Measurements from ENCODE around the gene YDJC. TPM values are rescaled to one million over a fixed set of nuclear protein-coding genes. Genes with fewer than 3 reads are reported as not detected.
"Not testable (repeated sequence)": the region's sequence is repeated elsewhere in the genome, so short reads cannot be mapped to it uniquely, and the experiment has no call there.

The YDJC gene
- total RNA-seq, 1 donor from 2014 or later = 5.4 TPM

- ATAC-seq = no peak
- intact Hi-C loops (cut with DNase I) = no loop called here
Measured at GRCh38 chr22:21621025-21621424, 8.8 kb downstream of the YDJC start.

GRCh38 chr22:21617337-21617736 is 12.5 kb downstream of the YDJC start:
- intact Hi-C loops (cut with DNase I); ATAC-seq; DNase-seq (ENCODE audit: missing footprints): not testable (repeated sequence)

More at GRCh38 chr22:21621025-21621424, 8.8 kb downstream of the YDJC start:
- no peak for DNase-seq (ENCODE audit: missing footprints)

GRCh38 chr22:21615731-21616130 is 14.1 kb downstream of the YDJC start:
- intact Hi-C loops (cut with DNase I) = no loop called here
- DNase-seq (ENCODE audit: missing footprints) (no peak), ATAC-seq (no peak)

DNA sequence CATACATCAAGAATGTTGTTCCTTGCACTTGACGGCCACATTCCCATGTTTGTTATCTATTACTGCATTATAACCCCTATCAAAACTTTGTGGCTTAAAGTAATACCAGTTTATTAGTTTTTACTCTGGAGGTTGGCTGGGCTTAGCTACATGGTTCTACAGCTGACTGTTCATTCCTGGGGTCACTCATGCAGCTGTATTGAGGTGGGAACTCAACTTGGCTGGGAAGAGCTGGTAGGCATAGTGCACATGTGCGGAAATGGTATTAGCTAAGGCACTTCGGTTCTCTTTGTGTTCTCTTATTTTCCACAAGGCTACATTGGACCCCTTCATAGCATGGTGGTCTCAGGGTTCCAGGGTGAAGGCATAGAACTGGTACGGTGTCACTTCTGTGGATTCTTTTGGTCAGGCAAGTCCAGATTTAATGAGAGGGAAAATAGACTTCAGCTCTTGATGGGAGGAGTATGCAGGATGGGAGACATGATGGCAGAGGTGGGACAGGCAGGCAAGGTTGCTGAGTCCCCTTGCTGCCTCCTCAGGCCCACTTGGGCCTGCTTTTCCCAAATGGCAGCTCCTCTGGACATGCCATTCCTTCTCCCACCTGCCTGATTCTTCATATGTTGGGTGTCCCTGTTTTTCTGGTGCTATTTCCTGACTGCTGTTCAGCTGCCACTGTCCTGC is 16.1 kb downstream of the YDJC start:
- ATAC-seq = no peak
- no peak for DNase-seq (ENCODE audit: missing footprints)
- intact Hi-C loops (cut with DNase I) = no loop called here

- DNase-seq (ENCODE audit: missing footprints) (no peak), ATAC-seq (no peak)
- intact Hi-C loops (cut with DNase I) = no loop called here
Measured at GRCh38 chr22:21612858-21613257, 17.0 kb downstream of the YDJC start.

GRCh38 chr22:21611210-21611977 is 18.4 kb downstream of the YDJC start:
- no peak for DNase-seq (ENCODE audit: missing footprints)
- intact Hi-C loops (cut with DNase I) = no loop called here

GRCh38 chr22:21609556-21610157 is 20.2 kb downstream of the YDJC start:
- ATAC-seq; intact Hi-C loops (cut with DNase I); DNase-seq (ENCODE audit: missing footprints): not testable (repeated sequence)

More at GRCh38 chr22:21611210-21611977, 18.4 kb downstream of the YDJC start:
- ATAC-seq = no peak

- intact Hi-C loops (cut with DNase I) = no loop called here
- ATAC-seq = no peak
- DNase-seq (ENCODE audit: missing footprints) = no peak
Measured at GRCh38 chr22:21606775-21607174, 23.0 kb downstream of the YDJC start.

DNA sequence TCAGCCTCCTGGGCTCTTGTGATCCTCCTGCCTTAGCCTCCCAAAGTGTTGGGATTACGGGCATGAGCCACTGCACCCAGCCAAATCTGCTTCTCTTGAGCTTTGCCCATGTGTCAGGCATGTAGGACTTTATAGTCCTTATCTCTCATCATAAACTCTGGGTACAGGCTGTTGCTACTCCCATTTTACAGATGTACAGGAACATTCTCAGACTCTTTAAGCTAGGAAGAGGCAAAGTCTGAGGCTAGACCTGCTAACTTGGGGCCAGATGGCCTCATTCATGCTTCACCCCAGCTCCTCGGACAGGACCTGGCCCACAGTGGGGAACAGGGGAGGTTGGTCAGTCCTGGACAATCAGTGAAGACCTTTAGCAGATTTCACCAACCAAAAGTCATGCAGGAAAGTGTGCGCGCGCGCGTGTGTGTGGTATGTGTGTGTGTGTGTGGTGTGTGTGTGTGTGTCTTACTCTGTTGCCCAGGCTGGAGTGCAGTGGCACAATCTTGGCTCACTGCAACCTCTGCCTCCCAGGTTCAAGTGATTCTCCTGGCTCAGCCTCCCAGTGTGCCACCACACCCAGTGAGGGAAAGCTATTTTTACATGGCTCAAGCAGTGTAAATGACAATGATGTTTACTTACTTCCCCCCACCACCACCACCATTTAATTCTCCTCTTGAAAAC is 23.8 kb downstream of the YDJC start:
- intact Hi-C loops (cut with DNase I) = no loop called here
- DNase-seq (ENCODE audit: missing footprints) = no peak
- ATAC-seq = no peak

- ATAC-seq = no peak
- intact Hi-C loops (cut with DNase I) = no loop called here
- DNase-seq (ENCODE audit: missing footprints) = no peak
Measured at GRCh38 chr22:21603973-21604372, 25.8 kb downstream of the YDJC start.

GRCh38 chr22:21602579-21602978 is 27.2 kb downstream of the YDJC start:
- DNase-seq (ENCODE audit: missing footprints) (no peak), ATAC-seq (no peak)
- intact Hi-C loops (cut with DNase I) = no loop called here

DNA sequence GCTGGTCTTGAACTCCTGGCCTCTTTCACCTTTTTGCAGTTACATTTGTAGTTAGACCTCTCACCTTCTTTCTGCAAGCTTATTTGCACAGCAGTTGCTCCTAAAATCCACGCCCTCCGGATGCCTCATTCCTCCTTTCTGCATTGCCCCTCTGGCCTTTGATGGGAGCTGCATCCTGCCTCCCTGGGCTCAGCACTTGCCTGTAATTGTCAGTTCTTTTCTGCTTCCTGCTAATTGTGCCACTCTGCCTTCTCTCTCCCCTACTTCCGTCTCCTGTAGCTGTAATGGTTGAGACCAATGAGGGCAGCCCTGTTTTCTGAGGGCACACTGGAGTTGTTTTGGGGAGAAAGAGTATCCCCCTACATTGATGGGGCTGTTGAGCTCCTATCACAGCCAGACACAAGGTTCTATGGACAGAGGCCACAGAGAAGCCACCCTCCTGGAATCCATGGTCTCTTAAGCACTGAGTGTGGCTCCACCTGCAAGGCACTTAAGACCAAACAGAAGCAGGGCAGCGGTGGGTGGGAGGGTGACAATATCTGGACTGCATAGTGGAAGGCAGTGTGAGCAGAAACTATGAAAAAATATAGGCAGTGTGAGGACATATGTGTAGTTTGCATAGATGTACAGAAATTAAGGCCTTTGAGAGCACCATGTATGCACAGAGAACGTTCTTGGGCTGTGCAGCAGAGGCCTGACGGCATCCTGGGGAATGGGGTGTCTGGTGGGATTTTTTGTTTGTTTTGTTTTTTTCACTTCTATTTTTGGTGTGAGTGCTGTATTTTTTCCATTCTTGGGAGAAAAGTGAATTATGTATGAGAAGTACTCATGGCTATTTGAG is 30.5 kb downstream of the YDJC start:
- DNase-seq (ENCODE audit: missing footprints) (no peak), ATAC-seq (no peak)
- intact Hi-C loops (cut with DNase I) = no loop called here

DNA sequence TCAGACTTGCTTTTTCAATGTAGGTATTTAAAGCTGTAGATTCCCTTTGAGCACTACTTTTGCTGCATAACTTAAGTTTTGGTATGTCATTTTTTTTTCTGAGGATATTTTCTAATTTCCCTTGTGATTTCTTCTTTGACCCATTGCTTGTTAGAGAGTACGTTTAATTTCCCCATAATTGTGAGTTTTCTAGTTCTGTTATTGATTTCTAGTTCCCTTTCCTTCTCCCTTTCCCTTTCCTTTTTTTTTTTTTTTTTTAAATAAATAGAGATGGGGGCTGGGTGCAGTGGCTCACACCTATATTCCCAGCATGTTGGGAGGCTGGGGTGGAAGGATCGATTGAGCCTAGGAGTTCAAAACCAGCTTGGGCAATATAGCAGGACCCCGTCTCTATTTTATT is 31.5 kb downstream of the YDJC start:
- ATAC-seq = no peak
- intact Hi-C loops (cut with DNase I) = no loop called here
- no peak for DNase-seq (ENCODE audit: missing footprints)

- intact Hi-C loops (cut with DNase I); ATAC-seq; DNase-seq (ENCODE audit: missing footprints): not testable (repeated sequence)
Measured at GRCh38 chr22:21596356-21597135, 33.3 kb downstream of the YDJC start.

DNA sequence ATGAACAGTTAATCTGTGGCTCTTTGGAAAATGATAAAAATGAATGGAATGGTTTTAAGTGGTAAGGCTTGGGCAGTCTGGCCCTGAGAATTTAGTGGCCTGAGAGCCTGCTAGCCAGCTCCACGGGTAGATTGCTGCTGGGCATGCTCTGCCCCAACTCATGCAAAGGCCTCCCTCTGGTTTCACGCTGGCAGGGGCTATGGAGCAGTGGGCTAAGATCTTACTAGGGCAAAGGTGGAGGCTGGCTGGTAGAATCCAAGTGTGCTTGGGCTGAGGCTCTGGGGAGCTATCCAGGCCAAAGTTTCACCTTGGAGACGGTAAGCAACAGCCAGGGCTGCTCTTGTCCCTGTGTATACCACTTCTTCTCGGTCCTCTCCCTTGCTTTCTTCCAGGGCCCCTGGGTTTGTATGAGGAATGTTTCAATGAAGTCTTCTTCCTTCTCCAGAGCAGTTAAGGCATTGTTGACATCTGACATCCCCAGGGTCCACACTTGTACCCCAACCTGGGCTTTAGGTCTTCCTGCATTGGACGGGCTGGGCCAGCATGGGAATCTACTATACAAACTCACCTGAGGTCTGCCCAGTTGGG is 34.9 kb downstream of the YDJC start:
- ATAC-seq = peak; percentile 79
- intact Hi-C loops (cut with DNase I) = loop anchor here (5.0 kb wide), 1 partner anchor 32 kb away; no protein-coding TSS in a partner anchor

GRCh38 chr22:21593406-21594232 is 36.2 kb downstream of the YDJC start:
- intact Hi-C loops (cut with DNase I) = loop anchor here (5.0 kb wide), 1 partner anchor 34 kb away; no protein-coding TSS in a partner anchor
- ATAC-seq (peak; percentile 67), DNase-seq (ENCODE audit: missing footprints) (peak; percentile 77)

More for the DNA sequence above, 34.9 kb downstream of the YDJC start:
- DNase-seq (ENCODE audit: missing footprints) = no peak
